SJSA1 (cell line): ENCODE results near the gene NABP1. TPM values are rescaled to one million over a fixed set of nuclear protein-coding genes. Genes with fewer than 3 reads are reported as not detected.

Source experiments
- DNase-seq, 2 experiments: peaks; one replicate each; pipeline ENCODE4 v3.0.0-alpha.2; 2015 to 2020; ENCODE audit warnings: low spot score in 2 of 2, low read depth in 1 of 2
- H3K27ac ChIP-seq: fragments of 250-450 bp; sonication (Bioruptor Pico); 2 replicates; pipeline ENCODE4 v1.5.1; 2020; ENCODE audit warnings: mild to moderate bottlenecking, moderate library complexity
- H3K27me3 ChIP-seq: fragments of 250-450 bp; sonication (Bioruptor Pico); replicated peaks from 2 replicates; pipeline ENCODE4 v1.5.1; 2020; ENCODE audit warnings: mild to moderate bottlenecking, moderate library complexity
- H3K36me3 ChIP-seq: fragments of 250-450 bp; sonication (Bioruptor Pico); 2 replicates; pipeline ENCODE4 v1.5.1; 2020; ENCODE audit warnings: mild to moderate bottlenecking
- H3K4me1 ChIP-seq: fragments of 250-450 bp; sonication (Bioruptor Pico); replicated peaks from 2 replicates; pipeline ENCODE4 v1.6.1; 2021; ENCODE audit warnings: mild to moderate bottlenecking
- H3K4me3 ChIP-seq: fragments of 250-450 bp; sonication (Bioruptor Pico); 2 replicates; pipeline ENCODE4 v1.5.1; 2020; ENCODE audit warnings: mild to moderate bottlenecking
- H3K9me3 ChIP-seq: fragments of 250-450 bp; sonication (Bioruptor Pico); replicated peaks from 2 replicates; pipeline ENCODE4 v1.5.1; 2020; ENCODE audit warnings: mild to moderate bottlenecking
- total RNA-seq: library from RNA; depleted of rRNA; stranded (reverse); fragments of >200 nt; shearing (Covaris generic); gene quantifications from 2 replicates; pipeline ENCODE4 v1.2.3, GENCODE V29; 2014

NABP1 gene
- total RNA-seq, 1 experiment from 2014 or later: 73.8 TPM

DNA sequence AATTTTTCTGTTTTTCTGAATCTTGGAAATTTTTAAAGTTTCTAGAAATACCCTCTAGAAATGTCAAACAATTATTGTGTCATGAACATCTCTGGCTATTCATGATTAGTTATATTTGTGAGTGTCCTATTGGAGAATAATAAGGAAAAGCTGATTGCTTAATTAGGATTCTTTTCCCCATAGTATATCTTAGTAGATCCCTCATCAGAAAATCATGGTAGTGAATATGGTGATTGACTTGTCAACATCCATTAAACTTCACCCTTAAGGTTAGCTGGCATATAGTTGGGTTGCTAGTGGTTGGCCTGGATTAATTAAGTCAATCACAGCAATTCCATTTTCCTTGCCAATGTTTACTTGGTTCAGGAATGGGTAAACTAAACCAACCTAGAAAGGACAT, 18.7 kb upstream of the NABP1 start:
- no peak overlapping the region for H3K27ac ChIP-seq

DNA sequence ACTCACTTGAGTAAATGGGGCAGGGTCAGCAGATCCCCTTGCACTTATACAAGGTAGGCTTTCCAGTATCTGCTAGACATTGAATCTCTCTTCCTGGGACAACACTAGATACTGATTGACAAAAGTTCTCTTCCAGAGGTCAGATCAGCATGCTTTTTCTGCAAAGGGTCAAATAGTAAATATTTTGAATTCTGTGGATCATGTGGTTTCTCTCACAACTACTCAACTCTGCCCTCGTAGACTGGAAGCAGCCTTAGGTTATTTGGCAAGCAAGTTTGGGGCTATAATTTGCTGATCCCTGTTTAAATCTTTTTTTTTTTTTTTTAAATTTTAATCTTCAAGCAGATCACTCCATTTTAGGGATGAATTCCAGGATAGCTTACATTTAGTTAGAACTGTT, 17.4 kb upstream of the NABP1 start:
- no peaks in the 10 kb centered on the region for H3K9me3 ChIP-seq
- H3K4me1 ChIP-seq: peaks cover 25% of the 10 kb centered on the region
- no peak overlapping the region for H3K4me3 ChIP-seq
- no peaks in the 10 kb centered on the region for H3K27me3 ChIP-seq
- H3K27ac ChIP-seq: no peak overlapping the region
- no peaks in the 10 kb centered on the region for H3K36me3 ChIP-seq
- DNase-seq: no peak

More for the DNA sequence above, 18.7 kb upstream of the NABP1 start:
- H3K27me3 ChIP-seq: no peaks in the 10 kb centered on the region
- peaks cover 15% of the 10 kb centered on the region for H3K4me1 ChIP-seq
- H3K4me3 ChIP-seq: no peak overlapping the region
- H3K9me3 ChIP-seq: no peaks in the 10 kb centered on the region
- DNase-seq: no peak
- no peaks in the 10 kb centered on the region for H3K36me3 ChIP-seq

DNA sequence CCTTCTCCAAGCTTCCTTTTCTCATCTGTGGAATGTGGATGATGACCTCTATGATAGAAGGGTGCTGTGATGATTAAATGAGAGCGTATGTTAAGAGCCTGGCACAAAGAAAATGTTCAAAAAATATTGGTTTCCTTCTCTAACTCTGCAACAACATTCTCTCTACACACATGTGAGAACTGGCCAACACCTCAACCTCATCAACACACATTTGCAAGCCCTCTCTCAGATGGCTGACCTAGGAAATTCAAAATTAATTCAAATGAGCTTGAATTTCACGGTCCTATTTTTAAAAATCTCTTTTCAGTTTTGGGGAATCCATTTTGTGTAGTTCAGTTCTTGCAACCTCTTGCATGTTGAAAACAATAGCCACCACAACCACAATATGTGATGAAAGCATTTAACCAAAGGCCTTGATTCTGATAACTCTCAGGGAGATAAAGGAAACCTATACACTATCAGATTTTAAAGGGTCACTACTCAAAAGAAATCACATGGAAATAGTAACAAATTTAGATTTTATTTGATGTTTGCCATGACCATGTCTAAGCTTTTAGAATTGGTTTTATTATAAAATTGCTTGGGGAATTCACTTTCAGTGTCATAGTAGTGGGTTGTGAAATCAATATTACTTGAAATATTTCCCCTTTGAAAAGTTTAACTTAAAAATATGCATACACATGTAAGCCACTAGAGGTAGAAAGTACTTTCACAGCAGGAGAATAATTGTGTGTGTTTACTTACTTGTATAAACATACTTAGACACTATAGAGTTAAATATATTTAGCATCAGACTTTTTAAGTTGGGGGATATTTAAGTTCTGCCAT, 16.6 kb upstream of the NABP1 start:
- Histone ChIP-seq H3K36me3 (no peaks in the 10 kb centered on the region), H3K27me3 (no peaks in the 10 kb centered on the region), H3K4me3 (no peak overlapping the region), H3K9me3 (no peaks in the 10 kb centered on the region), H3K27ac (no peak overlapping the region), H3K4me1 (peaks cover 29% of the 10 kb centered on the region)
- DNase-seq: no peak

DNA sequence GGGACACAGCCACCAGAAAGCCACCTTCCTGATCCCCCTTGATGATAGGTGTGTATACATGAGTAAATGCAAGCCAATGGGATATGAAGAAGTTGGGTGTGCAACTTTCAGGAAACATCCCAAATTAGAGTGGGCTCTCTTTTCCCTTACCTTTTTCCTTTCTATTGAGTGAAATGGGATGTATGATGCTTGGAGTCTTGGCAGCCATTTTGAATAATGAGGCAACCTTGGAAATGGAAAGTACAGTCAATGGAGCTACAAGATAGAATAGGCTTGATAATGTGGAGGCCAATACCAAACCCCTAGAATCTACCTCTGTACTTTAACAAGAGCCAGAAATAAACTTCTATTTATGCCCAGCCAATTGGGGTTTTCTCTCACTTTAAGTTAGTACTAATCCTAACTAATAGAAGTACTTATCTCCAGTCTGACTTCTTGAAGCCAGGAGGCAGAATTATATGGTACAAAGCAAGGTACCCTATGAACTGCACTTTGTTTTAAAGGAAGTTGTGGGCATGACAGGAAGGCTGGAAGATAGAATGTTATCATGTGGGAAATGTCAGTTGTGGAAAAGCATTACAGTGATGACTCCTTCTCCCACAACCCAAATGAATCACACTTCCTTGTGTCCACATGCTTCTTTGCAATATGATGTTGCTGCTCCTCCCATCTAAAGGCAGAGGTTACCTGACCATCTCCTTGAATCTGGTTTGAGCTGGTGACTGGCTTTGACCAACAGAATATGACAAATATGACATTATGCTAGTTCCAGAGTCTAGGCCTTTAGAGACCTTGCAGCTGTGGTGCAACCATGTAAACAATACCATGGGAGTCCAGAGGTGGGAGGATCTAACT, 12.9 kb upstream of the NABP1 start:
- Histone ChIP-seq H3K9me3 (no peaks in the 10 kb centered on the region), H3K27ac (peak overlapping the region; percentile 19; the same call in 1 of the 2 replicates), H3K36me3 (no peaks in the 10 kb centered on the region), H3K4me1 (peaks cover 20% of the 10 kb centered on the region), H3K4me3 (no peak overlapping the region), H3K27me3 (no peaks in the 10 kb centered on the region)
- DNase-seq: no peak

GRCh38 chr2:191666226-191666625, 11.7 kb upstream of the NABP1 start:
- Histone ChIP-seq H3K27me3 (no peaks in the 10 kb centered on the region), H3K4me3 (no peak overlapping the region), H3K4me1 (peaks cover 20% of the 10 kb centered on the region), H3K9me3 (no peaks in the 10 kb centered on the region), H3K36me3 (no peaks in the 10 kb centered on the region), H3K27ac (no peak overlapping the region)
- DNase-seq: no peak

DNA sequence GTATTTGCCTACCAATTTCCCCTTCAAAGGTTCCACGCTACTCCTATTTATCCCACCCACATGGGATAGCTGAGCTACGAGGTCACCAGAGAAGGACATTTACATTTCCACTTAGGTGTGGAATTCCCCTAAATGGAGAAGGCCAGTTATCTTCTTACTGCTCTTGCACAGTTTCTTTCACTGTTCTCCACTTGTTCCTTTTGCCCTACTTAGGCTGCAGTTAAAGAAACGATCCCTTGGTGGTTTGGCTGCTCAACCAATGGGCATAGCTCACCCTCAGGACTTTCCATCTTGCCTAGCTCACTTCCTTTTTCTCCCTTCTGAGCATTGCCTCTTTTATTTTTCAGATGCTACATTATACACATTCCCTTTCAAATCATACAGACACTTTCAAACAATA, 11.2 kb upstream of the NABP1 start:
- H3K9me3 ChIP-seq: no peaks in the 10 kb centered on the region
- no peaks in the 10 kb centered on the region for H3K36me3 ChIP-seq
- no peak overlapping the region for H3K27ac ChIP-seq
- no peak overlapping the region for H3K4me3 ChIP-seq
- no peaks in the 10 kb centered on the region for H3K27me3 ChIP-seq
- DNase-seq: no peak
- H3K4me1 ChIP-seq: peaks cover 20% of the 10 kb centered on the region

DNA sequence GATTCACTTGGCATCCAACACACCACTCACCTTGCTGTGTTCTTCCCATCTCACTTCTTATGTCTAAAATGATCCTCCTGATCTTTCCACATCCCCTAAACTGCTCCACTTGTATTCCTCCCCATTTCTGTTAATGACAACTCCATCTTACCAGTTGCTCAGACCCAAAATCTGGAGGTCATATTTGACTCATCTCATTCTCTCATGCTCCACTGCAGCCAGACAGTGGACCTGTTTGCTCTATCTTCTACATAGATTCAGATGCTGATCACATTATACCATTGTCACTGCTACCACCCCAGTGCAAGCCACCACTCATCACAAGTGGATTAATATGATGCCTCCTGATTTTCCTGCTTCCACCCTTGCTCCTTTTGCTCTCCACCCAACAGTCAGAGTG, 7.9 kb upstream of the NABP1 start:
- no peaks in the 10 kb centered on the region for H3K9me3 ChIP-seq
- DNase-seq: no peak

GRCh38 chr2:191670787-191671186, 7.1 kb upstream of the NABP1 start:
- H3K27me3 ChIP-seq: no peaks in the 10 kb centered on the region
- no peaks in the 10 kb centered on the region for H3K9me3 ChIP-seq
- H3K27ac ChIP-seq: no peak overlapping the region
- H3K4me1 ChIP-seq: peaks cover 12% of the 10 kb centered on the region
- no peak for DNase-seq
- H3K36me3 ChIP-seq: no peaks in the 10 kb centered on the region
- no peak overlapping the region for H3K4me3 ChIP-seq

More for the DNA sequence above, 7.9 kb upstream of the NABP1 start:
- no peaks in the 10 kb centered on the region for H3K36me3 ChIP-seq
- H3K4me1 ChIP-seq: peaks cover 15% of the 10 kb centered on the region
- H3K27ac ChIP-seq: no peak overlapping the region
- H3K27me3 ChIP-seq: no peaks in the 10 kb centered on the region
- no peak overlapping the region for H3K4me3 ChIP-seq

GRCh38 chr2:191675807-191676721, 1.9 kb upstream of the NABP1 start:
- no peak overlapping the region for H3K27ac ChIP-seq

DNA sequence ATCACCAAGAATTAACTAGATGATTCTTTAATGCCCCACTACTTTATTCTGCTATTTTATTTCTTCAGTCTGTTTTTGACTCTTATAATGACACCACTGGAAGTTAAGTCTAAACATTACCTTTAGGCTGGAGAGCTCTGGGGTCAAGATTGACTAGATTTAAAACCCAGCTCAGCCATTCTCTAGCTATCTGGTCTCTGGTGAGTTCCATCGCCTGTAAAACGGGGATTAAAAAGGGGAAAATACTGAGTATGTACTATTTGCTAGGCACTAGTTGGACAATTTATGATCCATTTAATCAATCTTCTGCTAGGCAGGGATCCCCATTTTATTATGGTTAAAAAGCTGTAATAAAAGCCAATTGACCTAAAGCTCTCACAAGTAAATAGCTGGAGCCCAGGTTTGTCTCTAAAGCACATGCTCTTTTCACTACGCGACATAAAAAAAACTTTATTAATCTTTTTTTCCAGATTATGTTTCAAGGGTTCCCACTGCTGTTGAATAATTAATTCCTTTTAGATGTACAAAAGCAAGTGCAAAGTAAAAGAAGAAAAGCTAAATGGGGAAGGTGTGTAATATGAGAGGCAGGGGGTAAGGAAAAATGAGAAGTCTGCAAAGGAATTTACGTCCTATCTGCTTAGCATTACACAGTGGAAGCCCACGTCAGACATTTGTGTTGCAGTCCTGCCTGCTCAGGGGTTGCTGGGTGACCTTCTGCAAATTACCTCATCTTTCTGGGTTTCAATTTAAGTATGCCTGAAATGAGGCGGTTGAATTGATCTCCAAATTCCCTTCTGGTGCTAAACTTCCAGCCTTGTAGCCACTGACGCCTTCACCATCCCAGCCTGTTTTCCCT, 918 bp upstream of the NABP1 start:
- peak overlapping the region; percentile 52 for H3K4me3 ChIP-seq

More at GRCh38 chr2:191675807-191676721, 1.9 kb upstream of the NABP1 start:
- DNase-seq: no peak
- H3K36me3 ChIP-seq: peaks cover 24% of the 10 kb centered on the region
- H3K4me1 ChIP-seq: peaks cover 25% of the 10 kb centered on the region
- H3K9me3 ChIP-seq: no peaks in the 10 kb centered on the region
- no peaks in the 10 kb centered on the region for H3K27me3 ChIP-seq
- no peak overlapping the region for H3K4me3 ChIP-seq

GRCh38 chr2:191678437-191679100, 633 bp downstream of the NABP1 start:
- Histone ChIP-seq H3K4me1 (peaks cover 43% of the 10 kb centered on the region), H3K27me3 (no peaks in the 10 kb centered on the region), H3K27ac (peak overlapping the region; percentile 83), H3K9me3 (no peaks in the 10 kb centered on the region), H3K4me3 (peak overlapping the region; percentile 52), H3K36me3 (peaks cover 49% of the 10 kb centered on the region)
- DNase-seq: peak in 1 of 2 experiments; percentile 63

More for the DNA sequence above, 918 bp upstream of the NABP1 start:
- Histone ChIP-seq H3K9me3 (no peaks in the 10 kb centered on the region), H3K27me3 (no peaks in the 10 kb centered on the region), H3K36me3 (peaks cover 33% of the 10 kb centered on the region), H3K4me1 (peaks cover 27% of the 10 kb centered on the region), H3K27ac (peak overlapping the region; percentile 96)
- peak in 1 of 2 experiments; percentile 66 for DNase-seq
